GM12865 (cell line): ENCODE results near the gene NHEJ1.
A peak's percentile ranks its signal among the peaks of the same experiment; 100 is the strongest.

Experiments used
- DNase-seq: peaks from one replicate; pipeline ENCODE4 v3.0.0; 2010; ENCODE audit warnings: low read depth
- H3K4me3 ChIP-seq: 2 replicates; pipeline ENCODE4 v1.5.1; 2011; ENCODE audit warnings: mild to moderate bottlenecking, low read depth, low read length, control low read depth
- TF ChIP-seq, protein P1 (sequence below): IDR thresholded peaks from 2 replicates; pipeline ENCODE4 v1.5.1; 2011; ENCODE audit warnings: low read length, control low read depth, low read depth, inconsistent platforms; ENCODE audit not compliant: insufficient read depth; ENCODE audit errors: missing control alignments

The NHEJ1 gene

DNA sequence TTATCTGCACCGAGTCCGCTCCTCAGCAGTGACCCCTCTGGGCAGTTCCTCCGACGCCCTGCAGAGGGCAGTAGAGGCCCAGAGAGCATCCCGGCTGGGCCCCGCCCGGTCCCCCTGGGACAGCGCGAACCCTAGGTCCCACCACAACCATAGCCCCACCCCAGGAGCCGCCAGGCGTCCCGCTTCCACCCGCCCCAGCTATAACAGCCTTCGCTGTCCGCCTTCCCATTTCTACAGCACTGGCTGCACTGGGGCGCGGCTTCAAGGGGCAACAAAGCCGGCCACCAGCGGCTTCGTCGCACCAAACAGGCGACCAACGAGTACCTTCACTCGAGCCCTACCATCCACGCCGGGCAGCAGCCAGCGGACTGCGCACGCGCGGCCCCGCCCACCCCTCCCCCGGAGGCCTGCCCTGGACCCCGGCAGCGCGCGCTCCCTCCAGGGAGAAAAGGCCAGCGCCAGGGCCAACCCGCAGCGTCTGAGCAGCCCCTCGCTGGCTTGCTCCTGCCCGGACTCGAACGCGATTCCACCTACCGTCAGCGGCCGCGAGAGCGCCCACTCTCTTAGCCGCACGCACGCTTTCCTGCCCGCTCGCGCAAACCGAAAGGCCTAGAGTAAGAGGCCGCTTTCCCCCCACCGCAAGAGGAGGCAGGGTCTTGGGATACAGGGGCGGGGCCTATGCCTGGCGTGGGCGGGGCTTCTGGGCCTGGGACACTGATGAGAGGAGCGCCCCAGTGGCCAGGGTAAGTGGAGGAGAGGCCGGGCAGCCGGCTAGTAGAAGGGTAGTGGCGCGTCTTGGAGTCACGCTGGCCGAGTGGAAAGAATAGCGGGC, at the start of gene NHEJ1:
TSS of gene NHEJ1 (minus strand) at position 630 of the 832 bp plus-strand sequence. CDS start 2,453 bp downstream, outside the sequence.
- peak within 1 kb of the TSS; percentile 71 for H3K4me3 ChIP-seq
- peak; percentile 95 for DNase-seq
- TF ChIP-seq, protein P1, sequence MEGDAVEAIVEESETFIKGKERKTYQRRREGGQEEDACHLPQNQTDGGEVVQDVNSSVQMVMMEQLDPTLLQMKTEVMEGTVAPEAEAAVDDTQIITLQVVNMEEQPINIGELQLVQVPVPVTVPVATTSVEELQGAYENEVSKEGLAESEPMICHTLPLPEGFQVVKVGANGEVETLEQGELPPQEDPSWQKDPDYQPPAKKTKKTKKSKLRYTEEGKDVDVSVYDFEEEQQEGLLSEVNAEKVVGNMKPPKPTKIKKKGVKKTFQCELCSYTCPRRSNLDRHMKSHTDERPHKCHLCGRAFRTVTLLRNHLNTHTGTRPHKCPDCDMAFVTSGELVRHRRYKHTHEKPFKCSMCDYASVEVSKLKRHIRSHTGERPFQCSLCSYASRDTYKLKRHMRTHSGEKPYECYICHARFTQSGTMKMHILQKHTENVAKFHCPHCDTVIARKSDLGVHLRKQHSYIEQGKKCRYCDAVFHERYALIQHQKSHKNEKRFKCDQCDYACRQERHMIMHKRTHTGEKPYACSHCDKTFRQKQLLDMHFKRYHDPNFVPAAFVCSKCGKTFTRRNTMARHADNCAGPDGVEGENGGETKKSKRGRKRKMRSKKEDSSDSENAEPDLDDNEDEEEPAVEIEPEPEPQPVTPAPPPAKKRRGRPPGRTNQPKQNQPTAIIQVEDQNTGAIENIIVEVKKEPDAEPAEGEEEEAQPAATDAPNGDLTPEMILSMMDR, result peak; percentile 99

GRCh38 chr2:219209236-219210195, 48.9 kb upstream of the NHEJ1 start:
- no peak for DNase-seq
- TF ChIP-seq, protein P1, result no peak
- H3K4me3 ChIP-seq, result no peak overlapping the region

DNA sequence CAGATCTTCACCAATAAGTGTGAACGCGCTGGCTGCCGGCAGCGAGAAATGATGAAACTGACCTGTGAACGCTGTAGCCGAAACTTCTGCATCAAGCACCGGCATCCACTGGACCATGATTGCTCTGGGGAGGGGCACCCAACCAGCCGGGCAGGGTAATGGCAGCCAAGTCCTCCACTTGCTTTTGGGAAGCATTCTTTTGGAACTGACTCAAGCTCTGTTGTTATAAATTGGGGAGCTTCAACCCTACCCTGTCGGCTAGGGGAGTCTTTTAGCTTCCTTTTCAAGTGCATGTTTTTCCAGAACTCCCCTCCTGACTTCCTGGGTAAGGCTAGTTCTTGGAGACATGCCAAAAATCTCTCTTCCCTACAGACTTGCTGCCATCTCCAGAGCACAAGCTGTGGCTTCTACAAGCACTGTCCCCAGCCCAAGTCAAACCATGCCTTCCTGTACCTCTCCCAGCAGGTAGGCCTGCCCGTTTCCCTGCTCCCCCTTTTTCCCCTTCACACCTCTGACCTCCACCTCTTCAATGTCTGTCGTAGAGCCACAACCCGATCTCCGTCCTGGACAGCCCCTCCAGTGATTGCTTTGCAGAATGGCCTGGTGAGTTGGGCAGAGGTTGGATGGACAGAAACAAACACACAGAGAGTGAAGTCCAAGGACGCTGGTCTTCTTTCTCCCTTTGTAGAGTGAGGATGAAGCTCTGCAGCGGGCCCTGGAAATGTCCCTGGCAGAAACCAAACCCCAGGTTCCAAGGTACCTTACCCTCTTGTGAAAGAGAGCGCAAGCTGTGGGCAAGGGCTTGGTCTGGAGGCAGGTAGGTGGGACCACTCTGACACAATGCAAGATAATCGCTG, 47.5 kb upstream of the NHEJ1 start:
- no peak overlapping the region for H3K4me3 ChIP-seq
- TF ChIP-seq, protein P1, result no peak
- DNase-seq, result no peak

DNA sequence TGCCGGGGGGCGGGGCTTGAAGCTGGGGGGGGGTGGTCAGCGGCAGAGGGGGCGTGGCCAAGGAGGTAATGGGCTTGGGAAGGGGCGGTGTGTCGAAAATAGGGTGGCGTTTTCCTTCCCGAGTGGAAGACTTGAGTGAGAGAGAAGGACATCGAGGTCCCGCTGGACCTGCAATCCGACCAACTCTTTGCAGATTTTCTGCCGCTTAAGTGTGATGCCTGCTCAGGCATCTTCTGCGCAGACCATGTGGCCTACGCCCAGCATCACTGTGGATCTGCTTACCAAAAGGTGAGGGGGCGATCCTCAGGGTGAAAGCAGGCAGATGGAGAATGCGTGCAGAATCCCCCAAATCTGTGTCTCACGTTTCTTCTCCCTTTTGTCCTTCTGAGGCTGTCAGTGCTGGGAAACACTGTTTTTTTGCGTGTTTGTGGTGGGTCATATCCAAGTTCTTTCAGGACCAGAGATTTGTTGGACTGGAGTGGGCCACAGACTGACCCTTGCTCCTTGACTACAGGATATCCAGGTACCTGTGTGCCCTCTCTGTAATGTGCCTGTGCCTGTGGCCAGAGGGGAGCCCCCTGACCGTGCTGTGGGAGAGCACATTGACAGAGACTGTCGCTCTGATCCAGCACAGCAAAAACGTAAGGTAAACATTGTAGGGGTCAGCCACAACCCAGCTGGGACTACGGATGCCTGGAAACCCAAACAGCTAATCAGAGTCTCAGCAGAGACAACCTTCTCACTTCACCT, 46.7 kb upstream of the NHEJ1 start:
- peak overlapping the region; percentile 66 for H3K4me3 ChIP-seq
- TF ChIP-seq, protein P1, result no peak
- no peak for DNase-seq

- peak; percentile 96 for DNase-seq
- peak within 1 kb of the TSS; percentile 66 for H3K4me3 ChIP-seq
- TF ChIP-seq, protein P1, result no peak
Observed at GRCh38 chr2:219206328-219207133, 45.9 kb upstream of the NHEJ1 start, which contains the start of gene ZFAND2B. TSS of gene ZFAND2B (plus strand) at chr2:219206782. CDS start at chr2:219206988, 206 bp downstream.
